ENCODE measurements around the gene CCDC196.
A peak's percentile ranks its signal among the peaks of the same experiment; 100 is the strongest.

The CCDC196 gene

DNA sequence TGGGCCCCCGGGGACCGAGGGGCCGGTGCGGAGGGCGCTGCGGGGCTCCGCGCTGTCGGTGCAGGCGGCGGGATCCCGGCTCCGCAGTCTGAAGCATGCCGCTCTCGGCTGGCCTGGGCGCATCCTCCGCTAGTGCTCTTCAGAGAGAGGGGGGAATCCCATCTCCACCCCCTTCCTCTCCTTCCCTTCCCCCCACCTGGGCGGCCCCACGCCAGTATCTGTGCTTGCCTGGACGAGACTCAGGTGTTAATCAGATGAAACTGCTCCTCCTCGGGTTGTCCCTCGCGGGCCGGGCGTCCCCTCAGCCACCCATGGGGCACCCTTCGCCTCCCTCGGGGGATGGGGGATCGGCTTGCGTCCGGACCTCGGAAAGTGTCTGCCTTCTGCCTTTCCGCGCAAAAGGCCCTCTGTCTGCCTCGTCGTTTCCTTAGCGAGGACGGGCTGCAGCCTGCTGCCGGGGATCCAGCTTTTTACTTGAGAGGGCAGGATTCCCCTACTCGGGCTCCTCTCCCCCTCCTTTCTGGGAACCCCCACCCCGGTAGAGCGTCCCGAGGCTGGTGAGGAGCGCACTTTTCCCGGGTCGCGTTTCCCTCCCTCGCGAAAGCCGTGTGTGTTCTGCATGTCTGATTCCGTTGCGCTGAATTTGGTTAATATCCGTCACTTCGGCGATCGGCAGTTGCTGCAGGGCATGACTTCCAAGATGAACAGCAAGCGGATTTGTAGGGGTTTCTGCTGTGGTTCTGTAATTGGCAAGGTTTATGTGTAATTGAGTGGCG is 22.9 kb downstream of the CCDC196 start:
- TF ChIP-seq, protein P1, sequence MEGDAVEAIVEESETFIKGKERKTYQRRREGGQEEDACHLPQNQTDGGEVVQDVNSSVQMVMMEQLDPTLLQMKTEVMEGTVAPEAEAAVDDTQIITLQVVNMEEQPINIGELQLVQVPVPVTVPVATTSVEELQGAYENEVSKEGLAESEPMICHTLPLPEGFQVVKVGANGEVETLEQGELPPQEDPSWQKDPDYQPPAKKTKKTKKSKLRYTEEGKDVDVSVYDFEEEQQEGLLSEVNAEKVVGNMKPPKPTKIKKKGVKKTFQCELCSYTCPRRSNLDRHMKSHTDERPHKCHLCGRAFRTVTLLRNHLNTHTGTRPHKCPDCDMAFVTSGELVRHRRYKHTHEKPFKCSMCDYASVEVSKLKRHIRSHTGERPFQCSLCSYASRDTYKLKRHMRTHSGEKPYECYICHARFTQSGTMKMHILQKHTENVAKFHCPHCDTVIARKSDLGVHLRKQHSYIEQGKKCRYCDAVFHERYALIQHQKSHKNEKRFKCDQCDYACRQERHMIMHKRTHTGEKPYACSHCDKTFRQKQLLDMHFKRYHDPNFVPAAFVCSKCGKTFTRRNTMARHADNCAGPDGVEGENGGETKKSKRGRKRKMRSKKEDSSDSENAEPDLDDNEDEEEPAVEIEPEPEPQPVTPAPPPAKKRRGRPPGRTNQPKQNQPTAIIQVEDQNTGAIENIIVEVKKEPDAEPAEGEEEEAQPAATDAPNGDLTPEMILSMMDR (IDR thresholded peaks at IDR 0.05; ENCODE audit: low read depth, low read length, missing control alignments), result no peak
- peak overlapping the region; percentile 86 for H3K4me3 ChIP-seq (ENCODE audit: low read depth, low read length)
- no peak for DNase-seq (ENCODE audit: low read depth)
- in situ Hi-C loops (cut with HindIII; ENCODE audit: low sequenced_read_pairs), result no loop called here

- peak overlapping the region; percentile 86 for H3K4me3 ChIP-seq (ENCODE audit: low read depth, low read length)
- in situ Hi-C loops (cut with HindIII; ENCODE audit: low sequenced_read_pairs), result no loop called here
- DNase-seq (ENCODE audit: low read depth), result no peak
- TF ChIP-seq, protein P1 (IDR thresholded peaks at IDR 0.05; ENCODE audit: low read depth, low read length, missing control alignments), result no peak
These were observed 23.7 kb downstream of the CCDC196 start for GRCh38 chr14:66509874-66510273.

- TF ChIP-seq, protein P1 (IDR thresholded peaks at IDR 0.05; ENCODE audit: low read depth, low read length, missing control alignments), result no peak
- H3K4me3 ChIP-seq (ENCODE audit: low read depth, low read length), result no peak overlapping the region
- in situ Hi-C loops (cut with HindIII; ENCODE audit: low sequenced_read_pairs), result no loop called here
- DNase-seq (ENCODE audit: low read depth), result no peak
These were observed 25.7 kb downstream of the CCDC196 start for GRCh38 chr14:66511849-66512248.

- DNase-seq (ENCODE audit: low read depth), result no peak
- TF ChIP-seq, protein P1 (IDR thresholded peaks at IDR 0.05; ENCODE audit: low read depth, low read length, missing control alignments), result no peak
- in situ Hi-C loops (cut with HindIII; ENCODE audit: low sequenced_read_pairs), result no loop called here
- no peak overlapping the region for H3K4me3 ChIP-seq (ENCODE audit: low read depth, low read length)
These were observed 28.0 kb downstream of the CCDC196 start for GRCh38 chr14:66514213-66514612.

GRCh38 chr14:66530526-66530925 is 44.4 kb downstream of the CCDC196 start:
- no peak overlapping the region for H3K4me3 ChIP-seq (ENCODE audit: low read depth, low read length)
- DNase-seq (ENCODE audit: low read depth), result no peak
- TF ChIP-seq, protein P1 (IDR thresholded peaks at IDR 0.05; ENCODE audit: low read depth, low read length, missing control alignments), result no peak
- in situ Hi-C loops (cut with HindIII; ENCODE audit: low sequenced_read_pairs), result no loop called here

DNA sequence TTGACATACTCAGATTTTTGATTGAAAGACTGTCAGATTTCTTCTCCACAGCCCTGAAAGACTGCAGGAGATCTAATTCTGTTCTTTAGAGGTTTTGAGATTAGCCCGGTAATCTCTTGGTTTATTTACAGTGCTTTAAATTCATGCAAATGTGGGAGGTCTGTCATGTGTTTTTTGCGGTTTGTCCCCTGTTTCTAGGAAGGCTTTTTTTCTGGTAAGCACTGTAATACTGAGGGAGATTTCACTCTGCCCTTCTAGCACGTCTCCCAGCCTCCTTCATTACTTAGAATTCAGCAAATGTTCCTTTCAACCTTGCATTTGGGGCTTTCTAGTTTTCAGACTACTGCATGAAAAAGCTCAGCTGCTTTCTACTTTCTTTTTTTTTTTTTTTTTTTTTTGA is 52.9 kb downstream of the CCDC196 start:
- no peak for DNase-seq (ENCODE audit: low read depth)
- in situ Hi-C loops (cut with HindIII; ENCODE audit: low sequenced_read_pairs), result no loop called here
- no peak overlapping the region for H3K4me3 ChIP-seq (ENCODE audit: low read depth, low read length)

More for the DNA sequence above, 52.9 kb downstream of the CCDC196 start:
- TF ChIP-seq, protein P1 (IDR thresholded peaks at IDR 0.05; ENCODE audit: low read depth, low read length, missing control alignments), result no peak
